ENCODE data around the gene FGF16. TPM values are rescaled to one million over a fixed set of nuclear protein-coding genes. Genes with fewer than 3 reads are reported as not detected.
"Not testable (repeated sequence)": the region's sequence is repeated elsewhere in the genome, so short reads cannot be mapped to it uniquely, and the experiment has no call there.

The FGF16 gene
- total RNA-seq, 1 donor from 2014 or later = 0.40 TPM

GRCh38 chrX:77444075-77444474, 3.1 kb upstream of the FGF16 start:
- DNase-seq (ENCODE audit: low spot score) (no peak), ATAC-seq (no peak)
- intact Hi-C loops (cut with DNase I) = no loop called here

- intact Hi-C loops (cut with DNase I) = no loop called here
- DNase-seq (ENCODE audit: low spot score) = no peak
- no peak for ATAC-seq
Observed at GRCh38 chrX:77444545-77444944, 2.6 kb upstream of the FGF16 start.

- DNase-seq (ENCODE audit: low spot score) = no peak
Observed at GRCh38 chrX:77446029-77446585, 1.1 kb upstream of the FGF16 start.

GRCh38 chrX:77447653-77448569, 722 bp downstream of the FGF16 start:
- ATAC-seq (no peak), DNase-seq (ENCODE audit: low spot score) (no peak)
- intact Hi-C loops (cut with DNase I) = no loop called here

More at GRCh38 chrX:77446029-77446585, 1.1 kb upstream of the FGF16 start:
- intact Hi-C loops (cut with DNase I) = no loop called here
- no peak for ATAC-seq

- intact Hi-C loops (cut with DNase I) = no loop called here
- ATAC-seq (no peak), DNase-seq (ENCODE audit: low spot score) (no peak)
Observed at GRCh38 chrX:77450415-77450814, 3.2 kb downstream of the FGF16 start.

GRCh38 chrX:77450996-77451395, 3.8 kb downstream of the FGF16 start:
- no peak for ATAC-seq
- intact Hi-C loops (cut with DNase I) = no loop called here
- DNase-seq (ENCODE audit: low spot score) = no peak

GRCh38 chrX:77453190-77453589, 6.0 kb downstream of the FGF16 start:
- intact Hi-C loops (cut with DNase I) = no loop called here
- no peak for DNase-seq (ENCODE audit: low spot score)
- no peak for ATAC-seq

GRCh38 chrX:77455437-77455836, 8.2 kb downstream of the FGF16 start:
- intact Hi-C loops (cut with DNase I) = no loop called here
- no peak for DNase-seq (ENCODE audit: low spot score)
- no peak for ATAC-seq

- ATAC-seq = no peak
- intact Hi-C loops (cut with DNase I) = no loop called here
- no peak for DNase-seq (ENCODE audit: low spot score)
Observed at GRCh38 chrX:77484045-77484444, 36.9 kb downstream of the FGF16 start.

GRCh38 chrX:77493677-77494553, 46.7 kb downstream of the FGF16 start:
- intact Hi-C loops (cut with DNase I) = no loop called here
- DNase-seq (ENCODE audit: low spot score) (no peak), ATAC-seq (no peak)

GRCh38 chrX:77500164-77500563, 53.0 kb downstream of the FGF16 start:
- ATAC-seq; intact Hi-C loops (cut with DNase I); DNase-seq (ENCODE audit: low spot score): not testable (repeated sequence)

GRCh38 chrX:77502951-77503525, 55.8 kb downstream of the FGF16 start:
- intact Hi-C loops (cut with DNase I) = no loop called here
- DNase-seq (ENCODE audit: low spot score) (no peak), ATAC-seq (no peak)

- intact Hi-C loops (cut with DNase I) = no loop called here
- DNase-seq (ENCODE audit: low spot score) (no peak), ATAC-seq (no peak)
Observed at GRCh38 chrX:77505227-77505626, 58.0 kb downstream of the FGF16 start.
